HepG2 (cell line): ENCODE results near the gene ATP7A. TPM values are rescaled to one million over a fixed set of nuclear protein-coding genes. Genes with fewer than 3 reads are reported as not detected.

Experiments
- ATAC-seq: fragments of 200-7000 bp; cut with Tn5 transposase; 3 replicates; pipeline ENCODE4 v1.9.1; 2020; ENCODE audit warnings: mild to moderate bottlenecking, moderate library complexity
- BruUV-seq: library from RNA; stranded (reverse); fragments of 400-500 nt; replicated peaks from 2 replicates; lab custom pipeline; 2021; lab: Mats Ljungman, UMichigan
- CTCF ChIA-PET: fragments of 300-600 bp; formaldehyde crosslinking; extraction: SDS; loops from one replicate; lab custom pipeline; 2021; ENCODE audit warnings: low total read pairs, inconsistent platforms, low intra/inter-chr PET ratio; lab: Yijun Ruan, JAX
- POLR2A ChIA-PET: fragments of 350-600 bp; sonication (Branson Sonifier 250); formaldehyde crosslinking; loops from one replicate; lab custom pipeline; 2020; ENCODE audit warnings: antibody characterized with exemption, inconsistent platforms; lab: Yijun Ruan, JAX
- DNase-seq: peaks from one replicate; pipeline ENCODE4 v3.0.0-alpha.2; 2015; ENCODE audit warnings: low spot score
- FAIRE-seq: peaks from 3 replicates; lab custom pipeline; 2011; peaks lifted over from hg19 to GRCh38; lab: Jason Lieb, UNC
- H2AFZ ChIP-seq: one replicate; pipeline ENCODE4 v1.6.1; 2011; ENCODE audit warnings: low read length, inconsistent platforms
- H3K27ac ChIP-seq: fragments of 300-600 bp; 3 replicates; pipeline ENCODE4 v1.8.0; 2011; ENCODE audit warnings: mixed run types, mild to moderate bottlenecking, mixed read lengths, low read length, inconsistent platforms; ENCODE audit not compliant: insufficient read depth; ENCODE audit errors: extremely low read length
- H3K27me3 ChIP-seq, 2 experiments: fragments of 200-600 bp in 1 of 2; 2 replicates in 1 of 2; 3 replicates in 1 of 2; pipeline versions ENCODE4 v1.6.0 to v1.8.0; 2011; ENCODE audit warnings: low read length in 2 of 2, mild to moderate bottlenecking in 2 of 2, moderate library complexity in 2 of 2, inconsistent platforms in 1 of 2; ENCODE audit not compliant: insufficient read depth in 2 of 2, control insufficient read depth in 1 of 2
- H3K36me3 ChIP-seq, 2 experiments: fragments of 200-600 bp in 1 of 2; replicated peaks in 1 of 2; 2 replicates in 1 of 2; 3 replicates in 1 of 2; pipeline versions ENCODE4 v1.5.1 to v1.8.0; 2011; ENCODE audit warnings: low read length in 2 of 2, inconsistent platforms in 1 of 2; ENCODE audit not compliant: insufficient read depth in 2 of 2, control insufficient read depth in 1 of 2
- H3K4me1 ChIP-seq: 2 replicates; pipeline ENCODE4 v1.5.1; 2012; ENCODE audit warnings: low read length, inconsistent platforms; ENCODE audit not compliant: insufficient read depth
- H3K4me2 ChIP-seq: 2 replicates; pipeline ENCODE4 v1.6.0; 2011; ENCODE audit warnings: low read depth, low read length, inconsistent platforms
- H3K4me3 ChIP-seq, 3 experiments: fragments of 200-600 bp in 1 of 3; sonication (generic), shearing (Covaris generic) in 1 of 3; replicated peaks in 1 of 3; 2 replicates each; pipeline ENCODE4 v1.5.1; 2011 to 2016; ENCODE audit warnings: low read length in 3 of 3, inconsistent platforms in 2 of 3, low read depth in 2 of 3, mild to moderate bottlenecking in 2 of 3, control low read depth in 1 of 3, mixed read lengths in 1 of 3; ENCODE audit not compliant: insufficient read depth in 1 of 3
- H3K79me2 ChIP-seq: one replicate; pipeline ENCODE4 v1.6.1; 2011; ENCODE audit warnings: low read length, inconsistent platforms; ENCODE audit not compliant: insufficient read depth
- H3K9ac ChIP-seq: 2 replicates; pipeline ENCODE4 v1.6.0; 2011; ENCODE audit warnings: mild to moderate bottlenecking, low read depth, low read length, inconsistent platforms; ENCODE audit not compliant: insufficient read depth
- H3K9me3 ChIP-seq: 2 replicates; pipeline ENCODE4 v1.5.1; 2012; ENCODE audit warnings: mild to moderate bottlenecking, low read length
- H4K20me1 ChIP-seq: 2 replicates; pipeline ENCODE4 v1.6.0; 2011; ENCODE audit warnings: inconsistent platforms, mild to moderate bottlenecking, low read length, moderate library complexity; ENCODE audit not compliant: insufficient read depth
- FOXA3 ChIP-seq: IDR thresholded peaks from 2 replicates; pipeline ENCODE4 v1.6.1; 2016; ENCODE audit warnings: missing genetic modification reagents, missing compliant biosample characterization
- SPEN ChIP-seq: sonication (generic); formaldehyde crosslinking; IDR thresholded peaks from 2 replicates; pipeline ENCODE4 v1.5.1; 2020; ENCODE audit warnings: low read depth, mild to moderate bottlenecking, missing genetic modification reagents
- ZNF121 ChIP-seq: sonication (generic); formaldehyde crosslinking; IDR thresholded peaks from 2 replicates; pipeline ENCODE4 v1.5.0; 2020; ENCODE audit warnings: mild to moderate bottlenecking, missing genetic modification reagents
- ZNF232 ChIP-seq: sonication (generic); formaldehyde crosslinking; IDR thresholded peaks from 2 replicates; pipeline ENCODE4 v1.4.0; 2020; ENCODE audit warnings: missing genetic modification reagents, borderline replicate concordance
- ZNF737 ChIP-seq: sonication (generic); formaldehyde crosslinking; IDR thresholded peaks from 2 replicates; pipeline ENCODE4 v1.5.0; 2020; ENCODE audit warnings: missing genetic modification reagents, mild to moderate bottlenecking, borderline replicate concordance
- WGBS: methylation state at CpG from one replicate; pipeline ENCODE4 v1.1.6; 2017; ENCODE audit warnings: low lambda C conversion rate; 5-methylcytosine and 5-hydroxymethylcytosine counted together
- in situ Hi-C: cut with HindIII; loops from 2 replicates; pipeline ENCODE4 v1.10.0; 2017; ENCODE audit warnings: low pct_unique_long_range_greater_than_20kb; ENCODE audit not compliant: extremely low pct_ligation_motif_present
- intact Hi-C: fragments of 100-400 bp; cut with micrococcal nuclease; formaldehyde crosslinking; loops from one replicate; pipeline ENCODE4 v1.10.0; 2022; ENCODE audit not compliant: unreplicated experiment
- polyA plus RNA-seq, 8 experiments: library from polyadenylated mRNA; depleted of rRNA in 3 of 8; stranded (reverse) in 7 of 8; unstranded in 1 of 8; fragments of >200 nt; fragmentation: Illumina TruSeq in 4 of 8; extraction: Trizol in 4 of 8; gene quantifications; 2 replicates each; pipeline versions ENCODE4 v1.2.1 to v1.2.3, GENCODE V29; 2011 to 2016; ENCODE audit warnings: low read depth in 4 of 8, missing spikeins in 1 of 8, mixed read lengths in 1 of 8; ENCODE audit not compliant: insufficient read depth in 1 of 8
- total RNA-seq, 5 experiments: library from RNA; depleted of rRNA; stranded (reverse); fragments of >200 nt; fragmentation: Illumina TruSeq; extraction: Trizol; gene quantifications; 2 replicates each; pipeline ENCODE4 v1.2.3, GENCODE V29; 2016; ENCODE audit warnings: low read depth in 1 of 5
- TF ChIP-seq, protein P1 (sequence below): IDR thresholded peaks from 2 replicates; pipeline ENCODE4 v1.6.1; 2016; ENCODE audit warnings: low read depth, missing genetic modification reagents, missing compliant biosample characterization
- TF ChIP-seq, protein P2 (sequence below): sonication (generic); formaldehyde crosslinking; IDR thresholded peaks from 2 replicates; pipeline ENCODE4 v1.4.0; 2020; ENCODE audit warnings: missing genetic modification reagents

The ATP7A gene
- total and polyA plus RNA-seq, 2 of the 13 experiments (the other 11 are each of a cell fraction or from before 2014, with no cell fraction given) = 1.7 to 4.7 TPM

DNA sequence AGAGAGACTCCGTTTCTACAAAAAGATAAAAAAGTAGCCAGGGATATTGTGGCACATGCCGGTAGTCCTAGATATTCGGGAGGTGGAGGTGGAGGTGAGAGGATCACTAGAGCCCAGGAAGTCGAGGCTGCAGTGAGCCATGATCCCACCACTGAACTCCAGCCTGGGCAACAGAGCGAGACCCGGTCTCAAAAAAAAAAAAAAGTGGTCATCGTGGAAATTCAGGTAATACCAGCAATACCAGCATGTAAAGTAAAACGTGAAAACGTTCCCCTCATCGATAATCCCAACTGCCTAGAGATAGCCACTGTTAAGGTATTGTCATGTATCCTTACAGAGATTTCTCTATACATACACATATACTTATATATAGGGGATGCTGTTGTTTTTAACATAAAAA is 16.8 kb upstream of the ATP7A start:
- H3K4me3 ChIP-seq = peak overlapping the region; percentile 83 to 88 (median 86); a peak in 5 of 6 replicates
- CTCF ChIA-PET = no interaction called here
- intact Hi-C loops (loop anchor here (10.0 kb wide), 1 partner anchor 179 kb away; no protein-coding TSS in a partner anchor), in situ Hi-C loops (loop anchor here (10.0 kb wide), 1 partner anchor 131 kb away; no protein-coding TSS in a partner anchor)
- ATAC-seq (no peak), FAIRE-seq (no peak), DNase-seq (no peak)
- no peaks in the 10 kb centered on the region; a peak in 1 of 5 replicates for H3K27me3 ChIP-seq
- H3K9ac ChIP-seq = peak overlapping the region; percentile 94
- peak overlapping the region; percentile 69 for H3K4me2 ChIP-seq
- POLR2A ChIA-PET = interaction anchor here (2.1 kb wide), 1 partner anchor 16 kb away, joined by 9 read pairs; the partner anchor contains the start of gene ATP7A
- H4K20me1 ChIP-seq = 0 out of 2 replicates have a peak, but pooled peaks cover 10% of the 10 kb centered on the region
- H3K27ac ChIP-seq = no peak overlapping the region
- 6% methylated on average over 10 of the region's 10 CpGs for WGBS
- no peaks in the 10 kb centered on the region for H3K9me3 ChIP-seq
- BruUV-seq = no TSS peak
- H3K36me3 ChIP-seq = no peaks in the 10 kb centered on the region
- no peak overlapping the region for H2AFZ ChIP-seq
- TF ChIP-seq ZNF121 (peak; percentile 70), ZNF232 (CRISPR knock-in tag) (no peak)
- peaks cover 6% of the 10 kb centered on the region for H3K4me1 ChIP-seq
- peaks cover 51% of the 10 kb centered on the region for H3K79me2 ChIP-seq

GRCh38 chrX:77894921-77895886 is 15.3 kb upstream of the ATP7A start, which contains the start of gene MAGT1:
TSS of gene MAGT1 (minus strand) at chrX:77895435. CDS start at chrX:77895410, 25 bp downstream.
- intact Hi-C loops = loop anchor here (5.0 to 10.0 kb wide), 3 partner anchors 108 to 207 kb away; partner anchors contain the start of genes ATRX and PGK1
- POLR2A ChIA-PET = interaction anchor here (1.0 to 2.1 kb wide), 4 partner anchors 9 to 216 kb away, joined by 3 to 9 read pairs (median 4); partner anchors contain the start of gene ATP7A
- TF ChIP-seq FOXA3 (CRISPR knock-in tag) (peak; percentile 32; the same call in 1 of the 2 replicates), SPEN (CRISPR knock-in tag) (peak; percentile 91), ZNF737 (CRISPR knock-in tag) (0 out of 2 replicates have a peak, but pooled peaks have one; percentile 34)
- TF ChIP-seq, protein P1, sequence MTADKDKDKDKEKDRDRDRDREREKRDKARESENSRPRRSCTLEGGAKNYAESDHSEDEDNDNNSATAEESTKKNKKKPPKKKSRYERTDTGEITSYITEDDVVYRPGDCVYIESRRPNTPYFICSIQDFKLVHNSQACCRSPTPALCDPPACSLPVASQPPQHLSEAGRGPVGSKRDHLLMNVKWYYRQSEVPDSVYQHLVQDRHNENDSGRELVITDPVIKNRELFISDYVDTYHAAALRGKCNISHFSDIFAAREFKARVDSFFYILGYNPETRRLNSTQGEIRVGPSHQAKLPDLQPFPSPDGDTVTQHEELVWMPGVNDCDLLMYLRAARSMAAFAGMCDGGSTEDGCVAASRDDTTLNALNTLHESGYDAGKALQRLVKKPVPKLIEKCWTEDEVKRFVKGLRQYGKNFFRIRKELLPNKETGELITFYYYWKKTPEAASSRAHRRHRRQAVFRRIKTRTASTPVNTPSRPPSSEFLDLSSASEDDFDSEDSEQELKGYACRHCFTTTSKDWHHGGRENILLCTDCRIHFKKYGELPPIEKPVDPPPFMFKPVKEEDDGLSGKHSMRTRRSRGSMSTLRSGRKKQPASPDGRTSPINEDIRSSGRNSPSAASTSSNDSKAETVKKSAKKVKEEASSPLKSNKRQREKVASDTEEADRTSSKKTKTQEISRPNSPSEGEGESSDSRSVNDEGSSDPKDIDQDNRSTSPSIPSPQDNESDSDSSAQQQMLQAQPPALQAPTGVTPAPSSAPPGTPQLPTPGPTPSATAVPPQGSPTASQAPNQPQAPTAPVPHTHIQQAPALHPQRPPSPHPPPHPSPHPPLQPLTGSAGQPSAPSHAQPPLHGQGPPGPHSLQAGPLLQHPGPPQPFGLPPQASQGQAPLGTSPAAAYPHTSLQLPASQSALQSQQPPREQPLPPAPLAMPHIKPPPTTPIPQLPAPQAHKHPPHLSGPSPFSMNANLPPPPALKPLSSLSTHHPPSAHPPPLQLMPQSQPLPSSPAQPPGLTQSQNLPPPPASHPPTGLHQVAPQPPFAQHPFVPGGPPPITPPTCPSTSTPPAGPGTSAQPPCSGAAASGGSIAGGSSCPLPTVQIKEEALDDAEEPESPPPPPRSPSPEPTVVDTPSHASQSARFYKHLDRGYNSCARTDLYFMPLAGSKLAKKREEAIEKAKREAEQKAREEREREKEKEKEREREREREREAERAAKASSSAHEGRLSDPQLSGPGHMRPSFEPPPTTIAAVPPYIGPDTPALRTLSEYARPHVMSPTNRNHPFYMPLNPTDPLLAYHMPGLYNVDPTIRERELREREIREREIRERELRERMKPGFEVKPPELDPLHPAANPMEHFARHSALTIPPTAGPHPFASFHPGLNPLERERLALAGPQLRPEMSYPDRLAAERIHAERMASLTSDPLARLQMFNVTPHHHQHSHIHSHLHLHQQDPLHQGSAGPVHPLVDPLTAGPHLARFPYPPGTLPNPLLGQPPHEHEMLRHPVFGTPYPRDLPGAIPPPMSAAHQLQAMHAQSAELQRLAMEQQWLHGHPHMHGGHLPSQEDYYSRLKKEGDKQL (CRISPR knock-in tag) = no peak
- TF ChIP-seq, protein P2, sequence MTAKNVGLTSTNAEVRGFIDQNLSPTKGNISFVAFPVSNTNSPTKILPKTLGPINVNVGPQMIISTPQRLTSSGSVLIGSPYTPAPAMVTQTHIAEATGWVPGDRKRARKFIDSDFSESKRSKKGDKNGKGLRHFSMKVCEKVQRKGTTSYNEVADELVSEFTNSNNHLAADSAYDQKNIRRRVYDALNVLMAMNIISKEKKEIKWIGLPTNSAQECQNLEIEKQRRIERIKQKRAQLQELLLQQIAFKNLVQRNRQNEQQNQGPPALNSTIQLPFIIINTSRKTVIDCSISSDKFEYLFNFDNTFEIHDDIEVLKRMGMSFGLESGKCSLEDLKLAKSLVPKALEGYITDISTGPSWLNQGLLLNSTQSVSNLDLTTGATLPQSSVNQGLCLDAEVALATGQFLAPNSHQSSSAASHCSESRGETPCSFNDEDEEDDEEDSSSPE = 0 out of 2 replicates have a peak, but pooled peaks have one; percentile 38

More at GRCh38 chrX:77894921-77895886, 15.3 kb upstream of the ATP7A start, which contains the start of gene MAGT1:
- Histone ChIP-seq H3K27me3 (no peaks in the 10 kb centered on the region; a peak in 1 of 5 replicates), H3K79me2 (peaks cover 50% of the 10 kb centered on the region), H3K4me2 (peak within 1 kb of the TSS; percentile 69), H4K20me1 (0 out of 2 replicates have a peak, but pooled peaks cover 10% of the 10 kb centered on the region), H3K9ac (peak within 1 kb of the TSS; percentile 94), H3K9me3 (no peaks in the 10 kb centered on the region), H3K4me3 (peak within 1 kb of the TSS; percentile 83 to 88 (median 86)), H2AFZ (peak within 1 kb of the TSS; percentile 27), H3K27ac (peak within 1 kb of the TSS; percentile 98), H3K36me3 (no peaks in the 10 kb centered on the region), H3K4me1 (peaks cover 6% of the 10 kb centered on the region)
- BruUV-seq = TSS peak; percentile 77
- ATAC-seq = peak; percentile 97
- peak; percentile 98 for FAIRE-seq
- CTCF ChIA-PET = no interaction called here
- 0% methylated on average over 21 of the region's 49 CpGs for WGBS
- in situ Hi-C loops = loop anchor here (10.0 kb wide), 1 partner anchor 130 kb away; no protein-coding TSS in a partner anchor
- DNase-seq = peak; percentile 94
